Stimulated activated CD4-positive, alpha-beta T cell treated with anti-CD3 and anti-CD28 coated beads, TNF-alpha, amount 100 ng/mL, for 48 hours (primary cell): ENCODE results near the gene LSM4.

Experiments
- DNase-seq, 3 donors: peaks; one replicate each; pipeline ENCODE4 v3.0.0-alpha.2; 2020; ENCODE audit warnings: low read depth in 3 of 3

Gene LSM4

DNA sequence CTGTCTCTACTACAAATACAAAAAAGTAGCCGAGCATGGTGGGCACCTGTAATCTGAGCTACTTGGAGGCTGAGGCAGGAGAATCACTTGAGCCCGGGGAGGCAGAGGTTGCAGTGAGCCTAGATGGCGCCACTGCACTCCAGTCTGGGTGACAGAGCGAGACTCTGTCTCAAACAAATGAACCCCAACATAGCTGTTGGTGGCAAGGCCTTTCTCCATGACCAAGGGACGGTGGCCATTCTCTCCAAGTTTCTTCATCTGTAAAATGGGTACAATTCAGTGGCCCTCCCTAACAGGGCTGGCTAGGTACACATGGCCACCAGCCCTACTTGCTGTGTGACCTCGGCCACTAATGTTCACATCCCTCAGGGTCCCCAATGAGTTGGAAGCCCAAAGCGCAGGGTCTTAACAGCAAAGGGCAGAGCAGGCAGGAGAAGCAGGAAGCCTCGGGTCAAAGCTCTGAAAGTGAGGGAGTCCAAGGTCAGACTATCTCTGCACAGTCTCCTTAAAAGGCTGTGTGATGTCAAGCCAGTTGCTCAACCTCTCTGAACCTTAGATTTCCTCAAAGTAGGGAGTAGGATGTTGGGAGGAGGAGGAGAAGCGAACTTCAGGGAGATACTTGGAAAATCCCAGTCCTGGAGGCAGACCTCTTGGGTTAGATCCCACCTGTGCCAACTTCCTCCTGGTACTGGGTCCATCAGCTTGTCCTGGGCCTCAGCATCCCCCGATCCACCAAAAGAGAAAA, 44.2 kb downstream of the LSM4 start:
- DNase-seq, result no peak

DNA sequence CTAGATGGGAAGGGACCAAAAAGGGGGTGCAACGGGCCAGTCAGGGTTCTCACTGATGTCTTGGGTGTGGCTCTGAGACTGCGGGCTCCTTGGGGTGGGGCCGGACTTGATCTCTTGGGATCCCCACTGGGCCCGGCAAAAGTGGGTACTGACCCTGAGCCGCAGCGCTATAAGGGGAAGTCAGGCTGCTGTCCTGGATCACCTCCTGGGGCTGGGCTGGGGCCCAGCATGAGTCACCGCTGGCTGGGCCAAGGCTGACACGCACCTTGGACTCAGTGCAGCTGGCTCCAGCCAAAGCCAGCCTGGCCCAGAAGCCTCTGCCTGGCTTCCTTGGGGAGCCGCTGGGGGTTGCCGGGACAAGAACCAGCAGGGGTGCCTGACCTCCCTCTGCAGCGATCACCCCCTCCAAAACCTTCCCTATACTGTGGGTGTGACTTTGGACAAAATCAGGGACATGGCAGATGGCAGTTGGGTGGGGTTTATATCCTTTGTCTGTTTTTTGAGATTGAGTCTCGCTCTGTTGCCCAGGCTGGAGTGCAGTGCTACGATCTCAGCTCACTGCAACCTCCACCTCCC, 48.0 kb downstream of the LSM4 start:
- DNase-seq, result no peak

DNA sequence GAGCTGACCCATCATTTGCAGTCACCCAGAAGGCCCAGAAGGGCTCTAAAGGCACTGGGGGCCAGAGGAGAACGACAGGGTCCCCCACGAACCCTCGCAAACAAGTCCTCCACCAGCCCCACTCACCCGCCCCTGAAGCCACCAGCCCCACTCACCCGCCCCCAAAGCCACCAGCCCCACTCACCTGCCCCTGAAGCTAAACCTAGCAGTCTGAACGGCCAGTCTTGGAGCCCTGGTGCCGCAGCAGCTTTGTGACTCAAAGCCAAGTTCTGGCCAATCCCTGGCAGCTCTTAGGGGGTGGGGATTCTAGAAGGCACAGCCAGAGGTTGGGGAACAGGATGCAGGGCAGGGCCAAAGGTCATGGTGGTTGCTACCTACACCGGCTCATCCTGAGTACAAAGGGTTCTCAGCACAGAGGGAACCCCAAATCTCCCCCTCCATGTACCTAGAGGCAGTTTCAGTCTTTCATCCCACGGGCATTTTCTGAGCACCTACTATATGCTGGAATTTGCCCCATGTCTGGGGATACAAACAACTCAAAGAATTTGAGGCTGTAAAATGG, 48.6 kb downstream of the LSM4 start, which contains the start of gene IQCN:
TSS of gene IQCN (minus strand) at position 234 of the 562 bp plus-strand sequence. CDS start 4,974 bp downstream, outside the sequence.
- DNase-seq, result no peak

DNA sequence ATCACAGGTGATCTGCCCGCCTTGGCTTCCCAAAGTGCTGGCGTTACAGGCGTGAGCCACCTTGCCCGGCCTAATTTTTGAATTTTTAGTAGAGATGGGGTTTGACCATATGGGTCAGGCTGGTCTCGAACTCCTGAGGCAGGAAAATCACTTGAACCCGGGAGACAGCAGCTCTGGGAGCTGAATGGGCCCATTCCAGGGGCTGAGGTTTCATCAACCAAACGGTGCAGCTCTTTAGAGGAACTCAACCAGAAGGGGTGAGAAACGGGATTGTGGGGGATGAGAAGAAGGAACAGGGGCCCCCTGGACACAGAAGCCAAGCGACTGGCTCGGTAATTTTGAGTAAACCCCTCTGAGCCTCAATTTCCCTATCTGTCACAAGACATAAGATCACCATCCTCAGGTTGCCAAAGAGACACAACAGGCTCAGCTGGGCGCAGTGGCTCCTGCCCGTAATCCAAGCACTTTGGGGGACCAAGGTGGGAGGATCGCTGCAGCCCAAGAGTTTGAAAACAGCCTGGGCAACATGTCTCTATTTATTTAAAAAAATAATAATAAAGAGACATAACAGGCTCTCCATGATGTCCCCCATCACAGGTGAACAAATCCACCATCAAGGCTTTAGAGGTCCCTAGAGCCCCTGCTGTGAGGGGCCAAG, 49.2 kb downstream of the LSM4 start:
- no peak for DNase-seq

DNA sequence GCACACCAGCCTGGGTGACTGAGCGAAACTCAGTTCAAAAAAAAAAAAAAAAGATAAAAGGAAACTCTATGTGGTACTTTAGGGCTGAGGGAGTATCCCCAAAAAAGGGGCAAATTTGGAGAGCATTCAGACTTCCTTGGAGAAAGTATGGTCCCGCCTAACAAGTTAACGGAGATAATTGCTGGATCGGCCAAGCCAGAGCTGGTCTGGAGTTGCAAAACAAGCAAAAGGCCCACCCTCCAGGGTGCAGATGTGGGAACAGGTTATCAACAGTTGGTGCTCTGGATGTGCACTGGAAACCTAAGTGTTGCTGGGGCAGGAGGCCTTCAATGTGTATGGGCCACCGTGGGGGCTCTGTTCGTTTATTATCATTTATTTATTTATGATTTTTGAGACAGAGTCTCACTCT, 51.4 kb downstream of the LSM4 start:
- DNase-seq, result no peak

DNA sequence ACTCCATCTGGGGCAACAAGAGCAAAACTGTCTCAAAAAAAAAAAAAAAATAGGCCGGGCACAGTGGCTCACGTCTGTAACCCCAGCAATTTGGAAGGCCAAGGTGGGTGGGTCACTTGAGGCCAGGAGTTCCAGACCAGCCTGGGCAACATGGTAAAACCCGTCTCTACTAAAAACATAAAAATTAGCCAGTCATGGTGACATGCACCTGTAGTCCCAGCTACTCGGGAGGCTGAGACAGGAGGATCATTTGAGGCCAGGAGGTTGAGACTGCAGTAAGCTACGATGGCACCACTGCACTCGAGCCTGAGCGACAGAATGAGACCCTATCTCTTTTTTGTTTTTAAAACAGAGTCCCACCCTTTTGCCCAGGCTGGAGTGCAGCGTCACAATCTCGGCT, 52.5 kb downstream of the LSM4 start:
- DNase-seq, result no peak

DNA sequence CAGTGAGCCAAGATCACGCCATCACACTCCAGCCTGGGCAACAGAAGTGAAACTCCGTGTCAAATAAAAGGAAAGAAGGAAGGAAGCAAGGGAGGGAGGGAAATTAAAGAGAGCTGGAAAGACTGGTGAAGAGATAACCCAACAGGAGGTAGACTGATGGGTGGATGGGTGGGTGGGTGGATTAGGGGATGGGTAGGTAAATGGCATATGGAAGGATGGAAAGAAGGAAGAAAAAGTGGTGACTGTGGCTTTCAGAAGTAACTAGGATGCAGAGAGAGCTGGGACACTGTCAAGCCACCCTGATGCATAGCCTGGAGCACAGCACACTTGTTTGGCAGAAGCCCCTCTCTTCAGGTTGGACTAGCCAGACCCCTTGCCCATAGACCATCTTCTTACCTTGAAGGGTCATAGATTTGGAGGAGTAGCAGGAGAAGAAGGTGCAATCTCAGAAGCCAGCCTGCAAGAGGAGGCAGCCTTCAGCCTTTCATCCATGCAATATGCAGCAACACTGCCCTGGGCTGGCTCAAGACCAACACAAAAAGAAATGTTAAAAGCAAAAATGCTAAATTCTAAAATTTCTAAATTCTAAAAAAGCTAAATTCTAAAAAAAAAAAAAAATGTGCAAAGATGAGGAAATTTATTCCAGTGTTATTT, 53.7 kb downstream of the LSM4 start:
- no peak for DNase-seq

DNA sequence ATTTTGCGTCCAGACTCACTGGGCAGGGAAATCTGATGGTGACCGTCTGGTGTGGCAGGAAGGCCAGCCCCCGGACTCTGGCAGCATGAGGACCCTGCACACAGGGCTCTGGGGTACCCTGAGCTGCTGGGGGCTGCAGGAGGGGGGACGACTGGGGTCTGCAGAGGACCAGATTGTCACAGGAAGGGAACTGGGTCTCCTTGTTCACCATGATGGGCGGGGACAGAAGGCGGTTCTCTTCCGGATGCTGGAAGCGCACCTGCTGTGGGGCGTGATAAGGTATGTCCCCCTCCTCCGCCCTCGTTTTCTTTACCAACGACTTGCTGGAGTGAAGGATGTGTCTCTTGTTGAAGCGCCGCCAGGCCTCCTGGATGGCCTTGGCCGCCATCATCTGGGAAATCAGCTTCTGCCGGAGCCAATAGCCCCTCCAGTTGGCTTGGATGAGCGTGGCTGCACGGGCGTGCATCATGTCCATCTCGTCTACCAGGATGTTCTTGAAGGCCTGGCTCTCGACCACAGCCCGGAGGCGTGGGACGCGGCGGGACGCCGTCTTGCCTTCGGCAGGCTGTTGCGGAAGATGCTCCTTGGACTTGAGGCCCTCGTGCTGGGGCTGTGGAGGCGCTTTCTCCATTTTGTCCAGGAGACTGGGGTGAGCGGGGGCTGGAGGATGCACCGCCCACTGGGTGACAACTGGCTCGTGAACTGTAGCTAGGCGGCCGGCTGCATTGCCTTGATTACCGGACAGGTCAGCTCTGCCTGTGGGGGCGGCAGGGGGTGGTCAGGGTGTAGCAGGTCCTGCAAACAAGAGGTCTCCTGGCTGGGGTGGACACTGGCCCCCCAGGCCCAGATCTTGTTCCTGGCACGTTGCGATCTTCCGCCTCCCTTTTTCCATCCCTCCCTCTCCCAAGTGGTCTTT, 55.8 kb downstream of the LSM4 start:
- DNase-seq, result no peak

DNA sequence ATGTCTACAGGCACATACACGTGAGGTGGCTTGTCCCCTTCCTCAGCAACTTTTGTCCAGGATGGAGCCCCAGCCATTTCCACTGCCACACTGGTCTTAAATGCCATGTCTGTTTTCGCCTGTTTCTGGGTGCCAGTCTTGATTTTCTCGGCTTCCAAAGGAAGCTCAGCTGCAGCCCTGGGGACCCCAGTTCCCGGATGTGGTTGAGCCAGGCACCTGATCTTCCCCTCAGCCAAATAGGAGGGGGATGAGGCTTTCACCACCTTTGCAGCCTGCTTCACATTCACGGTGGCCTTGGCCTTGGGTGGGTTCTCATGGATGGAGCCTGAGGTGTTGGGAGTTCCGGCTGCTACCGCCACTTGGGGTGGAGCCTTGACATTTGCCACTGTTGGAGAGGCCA, 57.3 kb downstream of the LSM4 start:
- DNase-seq, result no peak

DNA sequence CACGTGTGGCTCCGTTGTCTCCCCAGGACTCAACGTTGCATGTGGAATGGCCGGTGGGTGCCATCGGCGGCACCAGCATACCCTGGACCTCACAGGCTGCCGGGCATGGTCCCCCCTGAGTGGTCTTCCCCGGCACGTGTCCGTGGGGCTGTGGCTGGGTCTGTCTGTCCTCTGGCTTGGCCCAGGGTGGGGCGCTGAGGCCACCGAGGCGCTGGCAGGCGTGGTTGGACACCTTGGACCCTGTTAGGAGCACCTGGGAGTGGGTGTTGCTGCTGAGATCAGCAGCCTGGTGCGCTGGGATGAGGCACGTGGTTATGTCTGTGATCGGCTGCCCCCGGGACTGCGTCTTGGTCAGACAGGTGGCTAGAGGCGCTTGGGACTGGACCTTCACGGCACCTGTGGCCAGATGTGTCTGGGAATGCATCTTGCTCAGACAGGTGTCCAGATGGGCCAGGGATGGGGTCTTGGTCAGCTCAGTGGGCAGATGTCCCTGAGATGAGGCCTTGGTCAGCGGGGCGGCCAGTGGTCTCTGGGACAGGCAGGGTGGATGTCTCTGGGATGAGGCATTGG, 57.8 kb downstream of the LSM4 start:
- DNase-seq, result no peak

DNA sequence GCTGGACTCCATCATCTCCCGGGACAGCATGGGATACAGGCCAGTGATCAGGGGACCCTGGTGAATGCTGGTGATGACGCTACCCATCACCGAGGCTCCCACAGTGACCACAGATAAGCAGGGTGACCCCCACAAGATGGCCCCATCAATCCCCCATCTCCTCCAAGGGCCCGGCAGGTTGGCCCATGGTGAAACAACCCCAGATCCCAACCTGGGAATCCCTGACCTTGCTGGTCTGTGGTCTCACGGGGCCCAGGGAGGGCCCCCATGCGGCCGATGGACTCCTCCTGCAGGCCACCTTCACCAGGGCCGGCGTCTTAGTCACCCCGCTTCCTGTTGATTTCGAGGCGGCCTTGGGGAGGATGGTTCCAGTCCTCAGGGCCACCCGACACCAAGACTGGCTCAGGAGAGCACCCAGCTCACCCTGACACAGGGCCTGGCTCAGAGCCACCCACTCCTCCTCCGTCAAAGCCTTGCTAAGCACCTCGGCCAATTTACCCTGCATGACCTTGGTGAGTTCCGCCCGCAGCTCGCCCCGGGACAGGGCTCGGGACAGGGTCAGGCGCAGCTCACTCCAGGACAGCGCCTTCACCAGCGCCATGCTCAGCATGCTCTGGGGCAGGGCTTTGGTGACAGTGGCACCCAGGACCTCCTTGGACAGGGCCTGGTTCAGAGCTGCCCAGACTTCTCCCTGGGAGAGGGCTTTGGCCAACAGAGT, 58.6 kb downstream of the LSM4 start:
- DNase-seq, result no peak

DNA sequence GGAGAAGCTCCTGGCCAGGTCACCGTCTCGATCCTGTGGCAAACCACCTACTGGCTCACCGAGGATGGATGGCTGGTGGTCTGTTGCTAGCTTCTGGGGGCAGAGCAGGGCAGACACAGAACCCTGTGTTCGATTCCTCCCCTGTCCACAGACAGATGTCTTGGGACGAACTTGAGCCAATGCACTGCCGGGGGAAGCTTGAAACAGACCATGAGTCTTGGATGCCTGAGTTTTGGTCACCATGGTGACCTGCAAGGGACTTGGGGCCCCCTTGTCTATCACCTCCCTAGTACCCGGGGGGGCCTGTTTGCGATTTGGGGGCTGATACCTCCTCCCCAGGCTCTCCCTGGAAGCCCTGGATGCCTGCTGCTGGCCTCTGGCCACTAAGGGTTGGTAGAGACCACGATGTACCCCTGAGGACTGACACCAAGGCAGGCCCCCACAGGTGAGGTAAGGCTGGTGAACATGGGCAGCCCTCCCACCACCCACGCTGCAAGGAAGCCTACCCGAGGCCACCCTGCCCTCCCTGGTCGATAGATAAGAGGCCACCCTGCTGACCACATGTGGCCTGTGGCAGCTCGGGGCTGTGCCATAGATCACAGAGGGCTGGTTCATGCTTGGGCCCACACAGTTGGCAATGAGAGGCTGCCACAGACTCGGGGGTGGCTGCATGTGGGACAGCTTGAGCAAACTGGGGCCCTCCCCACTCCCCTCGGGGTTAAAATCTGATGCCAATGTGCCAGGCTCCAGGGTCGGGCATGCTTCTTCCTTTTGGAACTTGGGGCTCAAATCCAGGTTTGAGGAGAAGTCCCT, 59.3 kb downstream of the LSM4 start:
- DNase-seq, result no peak

DNA sequence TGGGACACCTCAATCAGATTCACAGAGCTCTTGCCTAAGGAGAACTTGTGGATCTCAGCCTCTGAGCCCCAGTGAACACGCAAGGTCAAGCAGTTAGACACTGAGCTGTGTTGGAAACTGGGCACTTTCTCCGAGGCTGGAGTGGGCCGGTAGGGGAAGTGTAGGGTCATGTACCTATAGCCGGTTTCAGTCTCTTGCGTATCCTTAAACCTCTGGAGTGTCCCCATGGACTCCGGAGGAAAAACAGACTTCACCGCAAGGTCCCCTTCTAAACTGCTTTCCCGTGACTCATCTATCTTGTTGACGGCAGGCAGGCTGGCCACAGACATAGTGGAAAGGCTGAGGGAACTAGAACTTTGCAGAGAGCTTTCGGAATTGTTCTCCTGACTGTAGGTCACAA, 60.0 kb downstream of the LSM4 start:
- no peak for DNase-seq

DNA sequence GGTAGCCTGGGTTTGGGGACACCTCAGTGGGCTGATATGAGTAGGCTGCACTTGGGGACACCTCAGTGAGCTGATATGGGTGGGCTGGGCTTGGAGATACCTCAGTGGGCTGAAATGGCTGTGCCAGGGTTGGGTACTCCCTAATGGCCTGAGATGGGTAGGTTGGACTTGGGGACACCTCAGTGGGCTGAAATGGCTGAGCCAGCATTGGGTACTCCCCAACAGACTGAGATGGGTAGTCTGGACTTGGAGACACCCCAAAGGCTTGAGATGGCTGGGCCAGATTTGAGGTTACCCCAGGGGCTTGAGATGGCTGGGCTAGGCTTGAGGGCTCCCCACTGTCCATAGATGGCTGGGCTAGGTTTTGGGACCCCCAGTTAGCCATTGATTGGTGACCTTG, 60.7 kb downstream of the LSM4 start:
- DNase-seq, result no peak

DNA sequence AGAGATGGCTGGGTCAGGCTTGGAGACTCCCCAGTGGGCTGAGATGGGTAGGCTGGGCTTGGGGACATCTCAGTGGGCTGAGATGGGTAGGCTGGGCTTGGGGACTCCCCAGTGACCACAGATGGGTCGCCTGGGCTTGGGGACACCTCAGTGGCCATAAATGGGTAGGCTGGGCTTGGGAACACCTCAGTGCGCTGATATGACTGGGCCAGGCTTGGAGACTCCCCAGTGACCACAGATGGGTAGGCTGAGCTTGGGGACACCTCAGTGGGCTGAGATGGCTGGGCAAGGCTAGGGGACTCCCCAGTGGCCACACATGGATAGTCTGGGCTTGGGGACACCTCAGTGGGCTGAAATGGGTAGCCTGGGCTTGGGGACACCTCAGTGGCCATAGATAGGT, 61.4 kb downstream of the LSM4 start:
- no peak for DNase-seq

DNA sequence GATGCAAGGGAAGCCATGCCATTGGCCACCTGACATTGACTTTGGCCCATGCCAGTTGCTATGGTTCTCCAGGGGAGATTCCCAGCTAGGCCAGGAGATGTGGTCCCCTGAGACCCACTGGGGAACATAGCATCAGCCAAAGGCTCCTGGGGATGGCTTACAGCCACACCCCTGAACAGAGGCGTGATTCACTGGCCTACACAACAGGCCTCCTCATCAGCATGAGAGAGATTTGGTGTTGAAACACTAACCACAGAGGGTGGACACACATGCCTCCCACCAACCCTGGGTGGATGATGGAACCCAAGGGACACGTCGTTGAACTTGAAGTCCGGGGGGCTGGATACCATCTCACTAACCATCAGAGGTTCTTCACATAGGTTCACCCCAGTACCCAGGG, 63.0 kb downstream of the LSM4 start:
- DNase-seq, result no peak

DNA sequence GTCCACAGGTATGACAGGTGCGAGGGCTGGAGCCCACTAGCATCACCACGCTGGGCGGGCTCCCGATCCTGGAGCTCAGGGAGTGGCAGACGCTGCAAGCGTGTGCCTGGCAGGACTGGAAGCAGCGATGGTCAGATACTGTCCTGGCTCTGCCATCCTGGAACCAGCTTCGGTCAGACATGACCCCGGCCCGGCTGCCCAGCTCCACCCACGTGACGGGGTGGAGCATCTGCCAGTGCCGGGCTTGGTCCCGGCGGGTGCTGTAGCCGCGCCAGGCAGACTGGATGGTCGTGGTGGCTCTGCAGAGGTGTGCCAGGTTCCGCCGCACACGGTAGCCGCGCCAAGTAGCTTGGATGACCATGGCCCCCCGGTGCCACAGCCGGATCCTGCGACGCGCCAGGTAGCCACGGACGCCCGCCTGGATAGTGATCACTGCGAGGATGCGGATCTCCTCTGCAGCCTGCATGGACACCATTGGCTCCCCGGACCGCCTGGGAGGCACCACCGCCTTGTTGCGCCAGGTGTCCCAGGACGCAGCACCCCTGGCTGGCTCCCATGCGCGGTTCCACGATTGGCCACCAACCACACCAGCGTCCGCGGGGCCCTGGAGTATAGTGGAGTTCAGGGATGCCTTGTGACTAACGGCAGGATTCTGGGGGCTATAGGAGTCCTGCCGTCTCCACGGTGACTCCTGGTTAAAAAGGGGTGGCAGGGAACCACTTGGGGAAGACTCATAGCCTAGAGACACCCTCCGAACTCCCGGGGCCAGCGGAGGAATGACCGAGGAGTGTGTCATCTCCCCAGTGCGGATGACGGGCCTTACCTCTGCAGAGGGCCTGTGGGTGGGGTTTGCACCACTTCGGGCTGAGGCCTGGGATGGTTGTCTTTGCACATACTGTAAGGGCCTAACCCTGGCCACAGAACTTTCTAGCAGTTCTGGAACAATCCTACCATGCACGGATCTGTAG, 65.1 kb downstream of the LSM4 start:
- DNase-seq, result no peak
